HFFc6 (cell line): ENCODE results near the gene PEAK3. TPM values are rescaled to one million over a fixed set of nuclear protein-coding genes. Genes with fewer than 3 reads are reported as not detected.
"Not testable (repeated sequence)": the region's sequence is repeated elsewhere in the genome, so short reads cannot be mapped to it uniquely, and the experiment has no call there.

Experiments used
- DNase-seq: peaks from one replicate; pipeline ENCODE4 v3.0.0-alpha.2; 2018
- H3K27ac Mint-ChIP-seq: 2 replicates; pipeline ENCODE4 v1.8.0; 2020; ENCODE audit warnings: mild to moderate bottlenecking, mixed read lengths
- H3K27me3 Mint-ChIP-seq: 2 replicates; pipeline ENCODE4 v1.8.0; 2021; ENCODE audit warnings: mild to moderate bottlenecking, moderate library complexity, mixed read lengths; ENCODE audit not compliant: insufficient read depth
- H3K36me3 Mint-ChIP-seq: 2 replicates; pipeline ENCODE4 v1.8.0; 2021; ENCODE audit warnings: low read depth, mixed read lengths
- H3K4me1 Mint-ChIP-seq: 2 replicates; pipeline ENCODE4 v1.8.0; 2020; ENCODE audit warnings: low read depth, mixed read lengths
- H3K4me3 Mint-ChIP-seq: 2 replicates; pipeline ENCODE4 v1.8.0; 2020; ENCODE audit warnings: mild to moderate bottlenecking, moderate library complexity, mixed read lengths
- H3K9me3 Mint-ChIP-seq: 2 replicates; pipeline ENCODE4 v1.8.0; 2020; ENCODE audit warnings: mild to moderate bottlenecking, mixed read lengths
- total RNA-seq, 6 experiments: library from RNA; stranded (reverse); fragmentation: NEBNext Ultra II Directional; extraction: Animal tissue kit (Norgen Biotek cat#: 25700); gene quantifications; 2 replicates in 1 of 6; 3 replicates in 5 of 6; pipeline ENCODE4 v1.2.3, GENCODE V29; 2021
- TF ChIP-seq, protein P1 (sequence below): fragments of 200-600 bp; sonication (generic); IDR thresholded peaks from 2 replicates; pipeline ENCODE4 v1.5.0; 2021; ENCODE audit warnings: antibody characterized with exemption, mild to moderate bottlenecking

The PEAK3 gene
- total RNA-seq, 6 experiments from 2014 or later = 0.07 to 0.53 (median 0.36) TPM

DNA sequence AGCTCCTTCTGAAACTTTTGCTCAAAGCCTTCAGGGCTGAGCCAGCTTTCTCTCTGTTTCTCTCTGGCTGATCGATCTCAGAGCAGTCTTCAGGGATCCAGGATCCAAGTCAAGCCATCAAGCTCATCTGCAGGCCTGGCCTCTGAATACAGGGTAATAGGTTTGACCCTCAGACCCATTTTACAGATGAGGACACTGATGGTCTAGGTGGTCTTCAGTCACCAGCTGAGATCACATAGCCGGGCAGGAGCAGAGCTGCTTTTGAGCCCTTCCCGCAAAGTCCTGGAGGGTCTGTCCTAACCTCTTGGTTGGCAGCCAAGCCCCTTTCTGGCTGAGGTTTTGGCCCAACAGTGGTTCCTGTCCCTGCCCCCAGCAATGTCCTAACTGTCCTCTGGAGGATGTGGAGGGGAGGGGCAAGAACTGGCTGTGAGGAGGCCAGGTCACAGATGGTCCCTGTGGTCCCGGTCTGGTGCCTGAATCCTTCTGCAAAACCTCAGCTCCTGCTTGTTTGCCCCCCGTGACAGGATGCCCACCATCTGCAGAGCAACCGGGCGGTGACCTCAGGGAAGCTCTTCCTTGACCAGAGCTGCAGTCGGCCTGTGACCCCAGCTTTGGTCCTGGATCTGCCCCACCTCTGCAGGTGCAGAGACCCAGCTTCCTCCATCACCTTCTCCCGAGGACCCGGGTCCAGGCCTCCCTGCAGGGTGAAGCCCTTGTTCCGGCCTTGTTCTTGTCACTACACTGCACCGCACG, 5.8 kb upstream of the PEAK3 start:
- no peak for DNase-seq

GRCh38 chr19:2286402-2287140, 4.6 kb upstream of the PEAK3 start:
- peaks cover 19% of the 10 kb centered on the region for H3K27me3 Mint-ChIP-seq

More for the DNA sequence above, 5.8 kb upstream of the PEAK3 start:
- Mint-ChIP-seq H3K4me3 (no peak overlapping the region), H3K36me3 (peaks cover 6% of the 10 kb centered on the region; the same call in 1 of the 2 replicates), H3K4me1 (no peaks in the 10 kb centered on the region; the same call in 1 of the 2 replicates), H3K27ac (no peak overlapping the region), H3K27me3 (peaks cover 22% of the 10 kb centered on the region), H3K9me3 (no peaks in the 10 kb centered on the region)
- TF ChIP-seq, protein P1, sequence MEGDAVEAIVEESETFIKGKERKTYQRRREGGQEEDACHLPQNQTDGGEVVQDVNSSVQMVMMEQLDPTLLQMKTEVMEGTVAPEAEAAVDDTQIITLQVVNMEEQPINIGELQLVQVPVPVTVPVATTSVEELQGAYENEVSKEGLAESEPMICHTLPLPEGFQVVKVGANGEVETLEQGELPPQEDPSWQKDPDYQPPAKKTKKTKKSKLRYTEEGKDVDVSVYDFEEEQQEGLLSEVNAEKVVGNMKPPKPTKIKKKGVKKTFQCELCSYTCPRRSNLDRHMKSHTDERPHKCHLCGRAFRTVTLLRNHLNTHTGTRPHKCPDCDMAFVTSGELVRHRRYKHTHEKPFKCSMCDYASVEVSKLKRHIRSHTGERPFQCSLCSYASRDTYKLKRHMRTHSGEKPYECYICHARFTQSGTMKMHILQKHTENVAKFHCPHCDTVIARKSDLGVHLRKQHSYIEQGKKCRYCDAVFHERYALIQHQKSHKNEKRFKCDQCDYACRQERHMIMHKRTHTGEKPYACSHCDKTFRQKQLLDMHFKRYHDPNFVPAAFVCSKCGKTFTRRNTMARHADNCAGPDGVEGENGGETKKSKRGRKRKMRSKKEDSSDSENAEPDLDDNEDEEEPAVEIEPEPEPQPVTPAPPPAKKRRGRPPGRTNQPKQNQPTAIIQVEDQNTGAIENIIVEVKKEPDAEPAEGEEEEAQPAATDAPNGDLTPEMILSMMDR = no peak

DNA sequence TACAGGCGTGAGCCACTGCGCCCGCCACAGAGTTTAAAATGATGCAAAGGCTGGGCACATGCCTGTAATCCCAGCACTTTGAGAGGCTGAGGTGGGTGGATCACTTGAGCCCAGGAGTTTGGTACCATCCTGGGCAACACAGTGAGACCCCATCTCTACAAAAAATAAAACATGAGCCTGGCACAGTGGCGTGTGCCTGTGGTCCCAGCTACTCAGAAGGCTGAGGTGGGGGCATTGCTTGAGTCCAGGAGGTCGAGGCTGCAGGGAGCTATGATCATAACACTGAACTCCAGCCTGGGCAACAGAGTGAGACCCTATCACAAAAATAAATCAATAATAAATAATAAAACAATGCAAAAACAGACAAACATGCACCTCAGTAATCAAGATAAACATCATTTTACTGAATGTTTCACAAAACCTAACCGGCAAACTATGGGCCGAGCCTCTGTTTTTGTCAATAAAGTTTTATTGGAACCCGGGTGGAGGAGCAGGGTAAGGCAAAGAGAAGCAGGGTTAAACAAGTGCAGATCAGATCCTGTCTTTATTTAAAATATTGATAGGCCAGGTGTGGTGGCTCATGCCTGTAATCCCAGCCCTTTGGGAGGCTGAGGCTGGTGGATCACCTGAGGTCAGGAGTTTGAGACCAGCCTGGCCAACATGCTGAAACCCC, 2.0 kb upstream of the PEAK3 start:
- no peak overlapping the region for H3K27ac Mint-ChIP-seq

More at GRCh38 chr19:2286402-2287140, 4.6 kb upstream of the PEAK3 start:
- peaks cover 5% of the 10 kb centered on the region; the same call in 1 of the 2 replicates for H3K4me1 Mint-ChIP-seq
- H3K27ac Mint-ChIP-seq = no peak overlapping the region
- H3K9me3 Mint-ChIP-seq = no peaks in the 10 kb centered on the region
- DNase-seq = no peak
- peaks cover 6% of the 10 kb centered on the region; the same call in 1 of the 2 replicates for H3K36me3 Mint-ChIP-seq
- TF ChIP-seq, protein P1 = no peak
- H3K4me3 Mint-ChIP-seq = no peak overlapping the region

DNA sequence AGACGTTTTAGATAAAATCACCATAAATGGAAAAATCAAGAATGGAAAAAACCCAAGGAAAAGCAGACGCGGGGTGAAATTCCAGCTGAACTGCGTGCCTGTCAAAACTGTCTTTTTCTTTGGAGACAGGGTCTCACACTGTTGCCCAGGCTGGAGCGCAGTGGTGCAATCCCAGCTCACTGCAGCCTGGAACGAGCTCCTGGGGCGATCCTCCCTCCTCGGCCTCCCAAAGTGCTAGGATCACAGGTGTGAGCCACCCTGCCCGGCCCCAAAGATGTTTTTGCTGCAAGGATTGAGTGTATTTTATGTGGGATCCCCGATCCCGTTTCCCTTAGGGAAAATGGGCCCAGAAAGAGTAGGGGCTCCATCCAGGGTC, 875 bp upstream of the PEAK3 start:
- DNase-seq = no peak
- no peaks in the 10 kb centered on the region for H3K36me3 Mint-ChIP-seq
- TF ChIP-seq, protein P1 = no peak
- H3K27me3 Mint-ChIP-seq = peaks cover 9% of the 10 kb centered on the region
- 0 out of 2 replicates have a peak overlapping the region, but pooled peaks have one; percentile 33 for H3K4me3 Mint-ChIP-seq
- no peaks in the 10 kb centered on the region for H3K9me3 Mint-ChIP-seq
- H3K4me1 Mint-ChIP-seq = peaks cover 5% of the 10 kb centered on the region; the same call in 1 of the 2 replicates
- H3K27ac Mint-ChIP-seq = no peak overlapping the region; the same call in 1 of the 2 replicates

More for the DNA sequence above, 2.0 kb upstream of the PEAK3 start:
- H3K9me3 Mint-ChIP-seq = no peaks in the 10 kb centered on the region
- TF ChIP-seq, protein P1 = no peak
- no peak for DNase-seq
- H3K27me3 Mint-ChIP-seq = peaks cover 11% of the 10 kb centered on the region
- H3K4me3 Mint-ChIP-seq = no peak overlapping the region
- H3K4me1 Mint-ChIP-seq = peaks cover 5% of the 10 kb centered on the region; the same call in 1 of the 2 replicates
- peaks cover 4% of the 10 kb centered on the region; the same call in 1 of the 2 replicates for H3K36me3 Mint-ChIP-seq

- Mint-ChIP-seq H3K4me1 (peaks cover 11% of the 10 kb centered on the region; the same call in 1 of the 2 replicates), H3K4me3 (peak overlapping the region; percentile 73)
- not testable (repeated sequence) for H3K9me3 Mint-ChIP-seq, H3K27ac Mint-ChIP-seq, H3K27me3 Mint-ChIP-seq, H3K36me3 Mint-ChIP-seq, DNase-seq
Observed at GRCh38 chr19:2281265-2282061, 512 bp downstream of the PEAK3 start.
